Measurements from ENCODE around the gene MTMR1.

- TF ChIP-seq CTCF (IDR thresholded peaks at IDR 0.05) (no peak), POLR2A (IDR thresholded peaks at IDR 0.05) (no peak)
Observed at GRCh38 chrX:150676221-150676620, 17.0 kb upstream of the MTMR1 start.
